ENCODE measurements around the gene UST.
A peak's percentile ranks its signal among the peaks of the same experiment; 100 is the strongest.
"Not testable (repeated sequence)": the region's sequence is repeated elsewhere in the genome, so short reads cannot be mapped to it uniquely, and the experiment has no call there.

Gene UST

GRCh38 chr6:148837941-148838340 is 91.1 kb downstream of the UST start:
- no peak for DNase-seq (ENCODE audit: low spot score)

GRCh38 chr6:148839044-148839443 is 92.2 kb downstream of the UST start:
- no peak for DNase-seq (ENCODE audit: low spot score)

GRCh38 chr6:148840256-148840655 is 93.4 kb downstream of the UST start:
- no peak for DNase-seq (ENCODE audit: low spot score)

- no peak for DNase-seq (ENCODE audit: low spot score)
Observed at GRCh38 chr6:148842296-148843019, 95.6 kb downstream of the UST start.

- DNase-seq (ENCODE audit: low spot score), result no peak
Observed at GRCh38 chr6:148845464-148845863, 98.6 kb downstream of the UST start.

- DNase-seq (ENCODE audit: low spot score), result no peak
Observed at GRCh38 chr6:148846778-148847761, 100.2 kb downstream of the UST start.

- no peak for DNase-seq (ENCODE audit: low spot score)
Observed at GRCh38 chr6:148848915-148849314, 102.1 kb downstream of the UST start.

GRCh38 chr6:148849449-148849848 is 102.6 kb downstream of the UST start:
- DNase-seq (ENCODE audit: low spot score), result not testable (repeated sequence)

GRCh38 chr6:148850964-148851363 is 104.1 kb downstream of the UST start:
- DNase-seq (ENCODE audit: low spot score), result no peak

- DNase-seq (ENCODE audit: low spot score), result no peak
Observed at GRCh38 chr6:148851683-148852556, 105.1 kb downstream of the UST start.

- no peak for DNase-seq (ENCODE audit: low spot score)
Observed at GRCh38 chr6:148852688-148853087, 105.9 kb downstream of the UST start.

- not testable (repeated sequence) for DNase-seq (ENCODE audit: low spot score)
Observed at GRCh38 chr6:148853113-148853512, 106.3 kb downstream of the UST start.

GRCh38 chr6:148854096-148854495 is 107.3 kb downstream of the UST start:
- no peak for DNase-seq (ENCODE audit: low spot score)

GRCh38 chr6:148854992-148855391 is 108.2 kb downstream of the UST start:
- DNase-seq (ENCODE audit: low spot score), result no peak

- no peak for DNase-seq (ENCODE audit: low spot score)
Observed at GRCh38 chr6:148855744-148856143, 108.9 kb downstream of the UST start.

GRCh38 chr6:148857798-148858390 is 111.1 kb downstream of the UST start:
- no peak for DNase-seq (ENCODE audit: low spot score)

GRCh38 chr6:148864132-148864531 is 117.3 kb downstream of the UST start:
- not testable (repeated sequence) for DNase-seq (ENCODE audit: low spot score)

GRCh38 chr6:148864941-148865340 is 118.1 kb downstream of the UST start:
- DNase-seq (ENCODE audit: low spot score), result no peak

- DNase-seq (ENCODE audit: low spot score), result no peak
Observed at GRCh38 chr6:148866657-148867268, 119.9 kb downstream of the UST start.

- peak; percentile 66 for DNase-seq (ENCODE audit: low spot score)
Observed at GRCh38 chr6:148867862-148868261, 121.0 kb downstream of the UST start.

GRCh38 chr6:148868314-148868713 is 121.5 kb downstream of the UST start:
- peak; percentile 46 for DNase-seq (ENCODE audit: low spot score)
